Measurements from ENCODE around the gene GPRIN1.
A peak's percentile ranks its signal among the peaks of the same experiment; 100 is the strongest.

GPRIN1 gene

GRCh38 chr5:176631383-176632200 is 21.6 kb upstream of the GPRIN1 start:
- no peak overlapping the region for H3K27ac Mint-ChIP-seq
- H3K4me1 Mint-ChIP-seq, result peaks cover 24% of the 10 kb centered on the region
- DNase-seq (ENCODE audit: low spot score in 2 of 2), result no peak
- H3K4me3 Mint-ChIP-seq, result no peak overlapping the region
- H3K9me3 Mint-ChIP-seq, result no peaks in the 10 kb centered on the region
- ATAC-seq, result no peak
- no peaks in the 10 kb centered on the region for H3K36me3 Mint-ChIP-seq

GRCh38 chr5:176630681-176631222 is 20.8 kb upstream of the GPRIN1 start:
- ATAC-seq (no peak), DNase-seq (ENCODE audit: low spot score in 2 of 2) (no peak)
- Mint-ChIP-seq H3K4me1 (peaks cover 24% of the 10 kb centered on the region), H3K4me3 (peak overlapping the region; percentile 51), H3K9me3 (no peaks in the 10 kb centered on the region), H3K36me3 (no peaks in the 10 kb centered on the region), H3K27ac (no peak overlapping the region)

- H3K9me3 Mint-ChIP-seq, result no peaks in the 10 kb centered on the region
- DNase-seq (ENCODE audit: low spot score in 2 of 2) (peak; percentile 43 to 69), ATAC-seq (peak; percentile 92)
- H3K4me1 Mint-ChIP-seq, result peaks cover 24% of the 10 kb centered on the region
- H3K36me3 Mint-ChIP-seq, result no peaks in the 10 kb centered on the region
- peak within 1 kb of the TSS; percentile 51 for H3K4me3 Mint-ChIP-seq
- no peak within 1 kb of the TSS for H3K27ac Mint-ChIP-seq
These were observed 20.1 kb upstream of the GPRIN1 start, which contains the start of the genes EIF4E1B and SNCB for GRCh38 chr5:176629853-176630680. Gene EIF4E1B (plus strand): TSS chr5:176630675. CDS start chr5:176642788, 12,113 bp downstream. Gene SNCB (minus strand): TSS chr5:176630534. CDS start chr5:176629654, 880 bp downstream.

GRCh38 chr5:176629317-176629852 is 19.4 kb upstream of the GPRIN1 start:
- Mint-ChIP-seq H3K9me3 (no peaks in the 10 kb centered on the region), H3K4me1 (peaks cover 24% of the 10 kb centered on the region), H3K4me3 (peak overlapping the region; percentile 51), H3K36me3 (no peaks in the 10 kb centered on the region), H3K27ac (no peak overlapping the region)
- ATAC-seq (no peak), DNase-seq (ENCODE audit: low spot score in 2 of 2) (no peak)

GRCh38 chr5:176628406-176629228 is 18.7 kb upstream of the GPRIN1 start:
- Mint-ChIP-seq H3K27ac (no peak overlapping the region), H3K4me3 (peak overlapping the region; percentile 51), H3K9me3 (no peaks in the 10 kb centered on the region), H3K4me1 (peaks cover 19% of the 10 kb centered on the region), H3K36me3 (no peaks in the 10 kb centered on the region)
- no peak for DNase-seq (ENCODE audit: low spot score in 2 of 2)
- ATAC-seq, result no peak

- no peak for DNase-seq (ENCODE audit: low spot score in 2 of 2)
- Mint-ChIP-seq H3K27ac (no peak overlapping the region), H3K4me1 (peaks cover 16% of the 10 kb centered on the region), H3K36me3 (no peaks in the 10 kb centered on the region), H3K9me3 (no peaks in the 10 kb centered on the region), H3K4me3 (no peak overlapping the region)
- no peak for ATAC-seq
These were observed 17.6 kb upstream of the GPRIN1 start for GRCh38 chr5:176627582-176627981.

GRCh38 chr5:176626876-176627236 is 16.9 kb upstream of the GPRIN1 start:
- ATAC-seq (no peak), DNase-seq (ENCODE audit: low spot score in 2 of 2) (no peak)
- Mint-ChIP-seq H3K4me1 (peaks cover 16% of the 10 kb centered on the region), H3K4me3 (no peak overlapping the region), H3K27ac (no peak overlapping the region), H3K9me3 (no peaks in the 10 kb centered on the region), H3K36me3 (no peaks in the 10 kb centered on the region)

- H3K4me3 Mint-ChIP-seq, result no peak overlapping the region
- DNase-seq (ENCODE audit: low spot score in 2 of 2) (no peak), ATAC-seq (no peak)
- no peak overlapping the region for H3K27ac Mint-ChIP-seq
- H3K4me1 Mint-ChIP-seq, result peaks cover 16% of the 10 kb centered on the region
- H3K9me3 Mint-ChIP-seq, result no peaks in the 10 kb centered on the region
- no peaks in the 10 kb centered on the region for H3K36me3 Mint-ChIP-seq
These were observed 16.3 kb upstream of the GPRIN1 start for GRCh38 chr5:176625966-176626875.

GRCh38 chr5:176625512-176625911 is 15.6 kb upstream of the GPRIN1 start:
- ATAC-seq (no peak), DNase-seq (ENCODE audit: low spot score in 2 of 2) (no peak)
- no peak overlapping the region for H3K27ac Mint-ChIP-seq
- peaks cover 17% of the 10 kb centered on the region for H3K4me1 Mint-ChIP-seq
- no peaks in the 10 kb centered on the region for H3K9me3 Mint-ChIP-seq
- H3K36me3 Mint-ChIP-seq, result no peaks in the 10 kb centered on the region
- no peak overlapping the region for H3K4me3 Mint-ChIP-seq

GRCh38 chr5:176624938-176625337 is 15.0 kb upstream of the GPRIN1 start:
- Mint-ChIP-seq H3K27ac (no peak overlapping the region), H3K9me3 (no peaks in the 10 kb centered on the region), H3K36me3 (no peaks in the 10 kb centered on the region), H3K4me3 (no peak overlapping the region), H3K4me1 (peaks cover 22% of the 10 kb centered on the region)
- ATAC-seq, result no peak
- DNase-seq (ENCODE audit: low spot score in 2 of 2), result no peak

- ATAC-seq (no peak), DNase-seq (ENCODE audit: low spot score in 2 of 2) (no peak)
- Mint-ChIP-seq H3K36me3 (no peaks in the 10 kb centered on the region), H3K4me3 (no peak overlapping the region), H3K4me1 (peaks cover 22% of the 10 kb centered on the region), H3K9me3 (no peaks in the 10 kb centered on the region), H3K27ac (no peak overlapping the region)
These were observed 14.2 kb upstream of the GPRIN1 start for GRCh38 chr5:176624142-176624541.

- Mint-ChIP-seq H3K4me3 (no peak overlapping the region), H3K36me3 (no peaks in the 10 kb centered on the region), H3K27ac (no peak overlapping the region), H3K9me3 (no peaks in the 10 kb centered on the region), H3K4me1 (peaks cover 13% of the 10 kb centered on the region)
- DNase-seq (ENCODE audit: low spot score in 2 of 2) (no peak), ATAC-seq (no peak)
These were observed 11.7 kb upstream of the GPRIN1 start for GRCh38 chr5:176621661-176622079.

GRCh38 chr5:176620333-176620981 is 10.5 kb upstream of the GPRIN1 start:
- Mint-ChIP-seq H3K27ac (peak overlapping the region; percentile 26), H3K4me1 (peaks cover 13% of the 10 kb centered on the region), H3K4me3 (peak overlapping the region; percentile 71), H3K36me3 (no peaks in the 10 kb centered on the region), H3K9me3 (no peaks in the 10 kb centered on the region)
- ATAC-seq, result no peak
- DNase-seq (ENCODE audit: low spot score in 2 of 2), result no peak
